Mucosa of stomach (tissue), 1 donor: ENCODE data around the gene IQCM.
"Not testable (repeated sequence)": the region's sequence is repeated elsewhere in the genome, so short reads cannot be mapped to it uniquely, and the experiment has no call there.

Experiments used
- H3K27me3 ChIP-seq: one replicate; pipeline ENCODE4 v1.7.0; 2013; ENCODE audit warnings: mild to moderate bottlenecking, low read length; ENCODE audit not compliant: control insufficient read depth, insufficient read depth
- H3K36me3 ChIP-seq: one replicate; pipeline ENCODE4 v1.7.0; 2013; ENCODE audit warnings: low read length; ENCODE audit not compliant: control insufficient read depth, insufficient read depth
- H3K4me1 ChIP-seq: one replicate; pipeline ENCODE4 v1.7.0; 2013; ENCODE audit warnings: mild to moderate bottlenecking, low read length; ENCODE audit not compliant: control insufficient read depth, insufficient read depth
- H3K4me3 ChIP-seq: one replicate; pipeline ENCODE4 v1.7.0; 2013; ENCODE audit warnings: low read length
- H3K9ac ChIP-seq: one replicate; pipeline ENCODE4 v1.7.0; 2013; ENCODE audit warnings: mild to moderate bottlenecking, low read length, moderate library complexity
- H3K9me3 ChIP-seq: one replicate; pipeline ENCODE4 v1.7.0; 2013; ENCODE audit warnings: mild to moderate bottlenecking, low read length, moderate library complexity; ENCODE audit not compliant: control insufficient read depth
- donor health status: Pancreatic carcinoma.

Gene IQCM

DNA sequence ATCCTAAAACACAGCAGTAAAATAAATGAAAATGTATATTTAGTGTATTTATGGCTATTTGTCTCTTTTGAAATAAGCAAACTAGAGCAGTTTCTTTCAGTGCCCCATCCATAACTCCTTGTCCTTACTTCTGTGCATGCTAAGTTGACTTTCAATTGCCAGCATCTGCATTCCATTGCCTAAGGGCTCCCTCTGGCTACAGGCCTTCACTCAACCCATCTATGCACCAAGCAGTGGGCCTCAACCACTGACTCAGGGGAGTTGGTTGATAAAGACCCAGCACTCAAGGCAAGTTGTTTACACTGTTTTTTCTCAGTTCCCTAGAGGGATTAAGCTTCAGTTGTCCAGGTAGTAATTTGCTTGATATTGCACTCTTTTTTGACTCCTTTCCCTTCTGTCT lies 265.7 kb downstream of the IQCM start:
- no peaks in the 10 kb centered on the region for H3K4me1 ChIP-seq
- H3K27me3 ChIP-seq, result no peaks in the 10 kb centered on the region
- no peaks in the 10 kb centered on the region for H3K9me3 ChIP-seq
- no peaks in the 10 kb centered on the region for H3K36me3 ChIP-seq
- H3K4me3 ChIP-seq, result no peak overlapping the region
- H3K9ac ChIP-seq, result no peak overlapping the region

DNA sequence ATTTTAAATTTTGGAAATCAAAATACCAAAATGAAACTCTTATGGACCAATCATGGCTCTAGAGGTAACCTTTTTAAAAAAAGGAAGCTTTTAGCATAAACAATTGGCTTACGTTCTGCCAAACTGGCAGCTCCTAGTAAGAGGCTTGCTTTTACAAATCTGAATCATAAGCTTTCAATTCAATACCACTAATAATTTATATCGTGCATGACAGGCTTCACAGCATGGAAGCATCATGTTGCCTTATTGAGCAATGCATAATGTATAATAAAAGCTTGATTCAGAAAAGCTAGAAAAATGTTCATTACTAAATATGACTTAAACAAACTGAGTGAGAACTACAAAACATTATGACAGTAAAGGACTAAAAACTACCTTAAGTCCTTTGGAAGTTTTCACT lies 280.9 kb downstream of the IQCM start:
- H3K4me3 ChIP-seq, result no peak overlapping the region
- H3K9ac ChIP-seq, result no peak overlapping the region
- no peaks in the 10 kb centered on the region for H3K9me3 ChIP-seq
- H3K4me1 ChIP-seq, result no peaks in the 10 kb centered on the region
- H3K36me3 ChIP-seq, result no peaks in the 10 kb centered on the region
- no peaks in the 10 kb centered on the region for H3K27me3 ChIP-seq

DNA sequence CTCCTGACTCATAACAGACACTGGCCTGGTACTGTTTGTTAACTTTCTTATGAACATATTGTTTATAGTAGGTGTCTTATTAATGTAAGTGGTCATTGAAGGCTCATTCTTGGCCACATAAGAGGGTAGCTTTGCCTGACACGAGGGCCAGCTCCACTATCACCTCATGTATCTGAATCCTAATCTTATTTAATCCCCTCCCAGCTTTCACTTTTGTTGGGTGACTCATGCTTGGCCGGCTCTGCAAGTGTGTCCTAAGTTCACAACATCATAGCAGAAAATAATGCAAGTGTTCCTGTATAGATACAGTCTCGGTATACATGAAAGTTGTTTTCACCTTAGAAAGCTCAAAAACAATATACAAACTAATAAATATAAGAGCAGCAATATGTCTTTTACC lies 283.8 kb downstream of the IQCM start:
- no peaks in the 10 kb centered on the region for H3K27me3 ChIP-seq
- no peak overlapping the region for H3K9ac ChIP-seq
- no peaks in the 10 kb centered on the region for H3K36me3 ChIP-seq
- H3K9me3 ChIP-seq, result no peaks in the 10 kb centered on the region
- no peak overlapping the region for H3K4me3 ChIP-seq
- H3K4me1 ChIP-seq, result no peaks in the 10 kb centered on the region

DNA sequence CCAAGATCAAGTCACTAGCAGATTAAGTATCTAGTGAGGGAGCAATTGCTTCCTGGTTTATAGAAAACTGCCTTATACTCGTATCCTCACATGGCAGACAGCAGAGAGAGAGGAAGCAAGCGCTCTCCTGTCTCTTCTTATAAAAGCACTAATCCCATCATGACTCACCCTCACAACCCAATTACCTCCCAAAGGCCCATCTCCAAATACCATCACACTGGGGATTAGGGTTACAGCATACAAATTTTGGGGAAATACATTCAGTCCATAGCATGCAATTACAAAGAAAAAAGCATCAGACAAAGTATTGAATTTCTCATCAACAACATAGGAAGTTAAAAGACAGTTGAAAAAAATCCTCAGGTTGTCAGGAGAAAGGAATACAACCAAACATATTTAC lies 292.6 kb downstream of the IQCM start:
- H3K4me3 ChIP-seq, result no peak overlapping the region
- H3K36me3 ChIP-seq, result no peaks in the 10 kb centered on the region
- no peaks in the 10 kb centered on the region for H3K9me3 ChIP-seq
- H3K9ac ChIP-seq, result no peak overlapping the region
- H3K4me1 ChIP-seq, result peaks cover 13% of the 10 kb centered on the region
- no peaks in the 10 kb centered on the region for H3K27me3 ChIP-seq

DNA sequence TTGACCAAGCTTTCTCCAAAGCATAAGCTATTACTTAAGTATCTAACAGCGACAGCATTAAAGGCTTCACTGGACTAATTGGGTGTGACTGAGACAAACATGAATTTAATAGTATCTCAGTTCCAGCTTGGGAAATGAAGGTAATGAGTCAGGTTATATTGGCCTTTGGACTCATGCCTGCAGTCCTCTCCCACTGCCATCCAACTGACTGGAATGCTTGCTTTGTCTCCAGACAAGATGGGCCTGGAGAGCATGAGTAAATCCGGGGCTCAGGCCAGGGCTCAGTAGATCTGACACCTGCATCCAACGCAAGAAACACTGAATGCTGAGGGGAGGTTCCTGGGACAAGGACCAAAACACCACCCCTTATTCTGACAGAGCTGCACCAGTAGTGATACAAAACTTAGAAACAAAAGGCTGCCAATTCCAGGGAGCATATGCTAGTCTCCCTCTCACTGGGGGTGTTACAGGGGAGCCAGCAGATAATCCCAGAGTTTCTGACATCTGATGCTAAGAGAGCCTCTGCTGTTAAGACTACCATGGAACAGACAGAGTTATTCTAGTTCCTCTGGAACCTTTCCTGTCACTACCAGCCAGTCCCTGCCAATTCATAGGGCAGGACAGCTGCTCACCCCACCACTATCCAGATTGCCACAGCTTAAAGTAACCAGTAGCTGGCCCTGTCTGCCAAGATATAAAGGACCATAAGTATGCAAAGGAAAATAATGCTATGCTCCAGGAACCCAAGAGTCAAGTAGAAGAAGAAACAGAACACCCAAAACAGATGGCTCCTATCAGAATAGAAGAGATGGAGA lies 293.8 kb downstream of the IQCM start:
- H3K4me1 ChIP-seq, result peaks cover 13% of the 10 kb centered on the region
- no peaks in the 10 kb centered on the region for H3K9me3 ChIP-seq

DNA sequence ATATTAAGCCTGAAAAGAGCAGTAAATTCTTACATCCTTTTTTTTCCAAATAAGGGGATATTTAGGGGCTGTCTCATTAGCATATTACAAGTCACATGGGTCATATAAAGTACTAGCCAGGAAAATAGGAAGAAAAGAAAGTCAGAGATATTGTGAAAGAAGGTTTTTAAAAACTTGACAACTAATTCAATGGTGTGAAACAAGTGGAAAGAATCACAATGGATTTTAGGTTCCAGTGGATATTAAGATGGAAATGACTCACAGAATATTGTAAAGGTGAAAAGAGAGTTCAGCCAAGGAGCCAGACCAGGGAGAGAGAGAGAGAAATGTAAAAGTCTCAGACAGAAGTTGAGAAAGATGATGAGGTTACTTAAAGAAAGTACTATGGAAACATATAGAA lies 297.2 kb downstream of the IQCM start:
- Histone ChIP-seq H3K4me1 (peaks cover 13% of the 10 kb centered on the region), H3K9ac (no peak overlapping the region), H3K27me3 (no peaks in the 10 kb centered on the region), H3K36me3 (no peaks in the 10 kb centered on the region), H3K4me3 (no peak overlapping the region), H3K9me3 (no peaks in the 10 kb centered on the region)

More for the DNA sequence above, 293.8 kb downstream of the IQCM start:
- no peaks in the 10 kb centered on the region for H3K27me3 ChIP-seq
- H3K4me3 ChIP-seq, result no peak overlapping the region
- H3K36me3 ChIP-seq, result no peaks in the 10 kb centered on the region
- H3K9ac ChIP-seq, result no peak overlapping the region

DNA sequence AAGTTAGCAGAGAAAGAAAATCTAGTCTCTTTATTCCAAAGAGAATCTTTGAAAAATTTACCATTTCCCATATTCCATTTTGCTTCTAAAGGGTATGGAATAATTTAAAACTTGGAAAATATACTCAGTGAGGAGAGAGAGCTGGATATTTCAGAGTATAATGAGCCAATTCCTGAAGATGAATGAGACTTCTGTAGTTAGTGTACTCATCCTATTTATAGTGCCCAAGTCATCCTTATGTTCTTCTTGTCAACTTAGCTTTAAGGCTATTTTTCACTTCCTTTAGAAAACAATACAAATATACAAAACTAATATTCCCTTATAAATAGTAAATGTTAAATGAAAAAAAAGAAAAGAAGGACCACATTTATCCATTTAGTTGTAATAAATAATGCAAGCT lies 302.6 kb downstream of the IQCM start:
- no peaks in the 10 kb centered on the region for H3K27me3 ChIP-seq
- no peaks in the 10 kb centered on the region for H3K36me3 ChIP-seq
- H3K9me3 ChIP-seq, result no peaks in the 10 kb centered on the region
- H3K9ac ChIP-seq, result no peak overlapping the region
- no peak overlapping the region for H3K4me3 ChIP-seq
- no peaks in the 10 kb centered on the region for H3K4me1 ChIP-seq

DNA sequence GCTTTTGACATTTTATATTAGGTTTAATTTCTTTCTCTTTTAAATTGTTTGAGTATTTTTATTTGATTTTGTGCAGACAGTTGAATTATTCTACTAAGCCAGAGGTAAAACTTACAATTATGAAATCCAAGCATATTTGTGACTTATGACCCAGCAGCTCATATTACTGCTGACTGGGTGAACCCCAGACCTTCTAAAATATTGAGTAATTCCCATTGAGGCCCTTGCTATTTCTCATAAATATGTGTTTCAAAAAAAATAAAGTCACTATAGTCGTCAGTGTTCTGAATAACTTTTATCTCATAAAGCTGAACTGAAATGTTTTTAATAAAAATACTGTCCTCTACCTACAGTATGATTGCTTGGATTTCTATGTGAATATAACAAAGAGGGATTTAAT lies 303.1 kb downstream of the IQCM start:
- Histone ChIP-seq H3K4me1 (no peaks in the 10 kb centered on the region), H3K4me3 (no peak overlapping the region), H3K9ac (no peak overlapping the region), H3K9me3 (no peaks in the 10 kb centered on the region), H3K27me3 (no peaks in the 10 kb centered on the region), H3K36me3 (no peaks in the 10 kb centered on the region)

DNA sequence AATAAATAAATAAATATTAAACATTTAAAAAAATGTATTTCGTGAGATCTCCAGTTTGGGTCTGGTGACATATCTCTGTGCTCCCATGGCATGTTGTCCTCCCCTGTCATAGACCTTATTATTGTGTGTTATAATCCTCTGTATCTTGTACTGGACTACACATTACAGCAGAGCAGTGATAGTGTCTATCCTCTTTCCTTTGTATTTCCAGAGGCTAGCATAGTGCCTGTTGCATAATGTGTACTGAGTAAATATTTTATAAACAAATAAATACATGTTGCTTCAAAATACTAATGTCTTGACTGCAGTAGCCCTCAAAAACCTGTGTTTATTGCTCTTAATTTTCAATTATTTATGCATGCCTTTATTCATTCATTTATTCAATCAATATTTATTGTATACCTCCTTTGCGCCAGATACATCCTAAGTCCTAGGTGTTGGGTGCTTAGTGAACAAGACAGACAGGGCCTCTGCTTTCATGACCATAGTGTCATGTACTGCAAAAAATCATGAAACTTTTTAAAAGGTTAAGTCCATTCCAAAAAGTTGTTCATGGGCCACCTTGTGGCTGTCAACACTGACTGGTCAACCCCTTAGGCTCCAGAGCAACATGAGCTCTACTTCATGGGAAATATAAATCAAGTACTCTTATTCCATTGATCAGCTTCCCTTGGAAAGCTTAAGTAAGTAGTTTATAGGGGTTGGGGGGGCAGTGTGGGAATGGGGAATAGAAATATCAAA lies 303.9 kb downstream of the IQCM start:
- no peak overlapping the region for H3K9ac ChIP-seq
- no peaks in the 10 kb centered on the region for H3K4me1 ChIP-seq
- H3K4me3 ChIP-seq, result no peak overlapping the region
- H3K36me3 ChIP-seq, result no peaks in the 10 kb centered on the region
- no peaks in the 10 kb centered on the region for H3K9me3 ChIP-seq
- no peaks in the 10 kb centered on the region for H3K27me3 ChIP-seq

DNA sequence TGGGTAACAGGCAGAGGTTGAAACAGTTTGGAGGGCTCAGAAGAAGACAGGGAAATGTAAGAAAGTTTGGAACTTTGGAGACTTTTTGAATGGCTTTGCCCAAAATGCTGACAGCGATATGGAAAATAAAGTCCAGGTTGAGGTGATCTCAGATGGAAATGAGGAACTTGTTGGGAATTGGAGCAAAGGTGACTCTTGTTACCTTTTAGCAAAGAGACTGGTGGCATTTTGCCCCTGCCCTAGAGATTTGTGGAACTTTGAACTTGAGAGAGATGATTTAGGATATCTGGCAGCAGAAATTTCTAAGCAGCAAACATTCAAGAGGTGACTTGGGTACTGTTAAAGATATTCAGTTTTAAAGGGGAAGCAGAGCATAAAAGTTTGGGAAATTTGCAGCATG lies 308.3 kb downstream of the IQCM start:
- not testable (repeated sequence) for H3K4me1 ChIP-seq, H3K9me3 ChIP-seq, H3K36me3 ChIP-seq, H3K4me3 ChIP-seq, H3K27me3 ChIP-seq, H3K9ac ChIP-seq

DNA sequence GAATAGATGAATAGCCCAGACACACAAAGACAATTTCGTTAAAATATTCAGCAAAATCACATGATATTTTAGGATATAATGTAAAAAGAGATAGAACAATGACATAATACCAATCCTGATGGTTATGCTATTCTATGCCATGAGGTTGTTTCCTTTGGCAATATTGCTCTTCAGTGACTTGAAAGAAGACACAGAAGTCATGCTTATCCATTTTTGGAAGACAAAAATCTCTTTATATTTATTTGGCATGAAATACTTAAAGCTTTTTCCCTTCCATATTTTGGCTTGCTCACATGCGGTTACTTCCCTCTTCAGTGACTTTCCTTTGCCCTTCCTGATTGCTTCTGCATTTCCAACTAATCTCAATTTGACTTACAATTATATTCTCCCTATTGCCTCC lies 314.8 kb downstream of the IQCM start:
- Histone ChIP-seq H3K9me3 (no peaks in the 10 kb centered on the region), H3K4me3 (no peak overlapping the region), H3K9ac (no peak overlapping the region), H3K36me3 (no peaks in the 10 kb centered on the region), H3K27me3 (no peaks in the 10 kb centered on the region), H3K4me1 (no peaks in the 10 kb centered on the region)

DNA sequence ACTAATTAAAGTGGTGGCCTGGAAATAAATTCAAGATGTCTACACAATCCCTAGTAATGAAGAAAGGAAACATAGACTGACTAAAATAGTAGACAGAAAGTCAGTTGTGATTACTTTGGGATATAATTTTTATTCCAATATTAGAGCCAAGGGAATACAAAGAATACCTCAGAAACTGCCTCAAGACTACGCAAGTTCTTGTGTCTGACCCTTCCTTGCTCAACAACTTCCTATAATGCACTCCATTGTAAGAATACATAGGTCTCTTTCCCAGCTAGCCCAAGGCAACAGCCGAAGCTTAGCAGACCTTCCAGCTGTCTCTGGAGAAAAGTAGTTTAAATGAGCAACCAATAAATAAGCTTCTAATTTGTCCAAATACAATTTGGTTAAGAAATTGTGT lies 315.9 kb downstream of the IQCM start:
- Histone ChIP-seq H3K9ac (no peak overlapping the region), H3K36me3 (no peaks in the 10 kb centered on the region), H3K4me3 (no peak overlapping the region)

More for the DNA sequence above, 315.9 kb downstream of the IQCM start:
- Histone ChIP-seq H3K4me1 (no peaks in the 10 kb centered on the region), H3K9me3 (no peaks in the 10 kb centered on the region), H3K27me3 (no peaks in the 10 kb centered on the region)
